Measurements from ENCODE around the gene TTBK1.

Gene TTBK1

GRCh38 chr6:43335469-43335868 is 92.2 kb downstream of the TTBK1 start:
- H3K36me3 ChIP-seq: peaks cover 21% of the 10 kb centered on the region
- no peaks in the 10 kb centered on the region for H3K9me3 ChIP-seq
- TF ChIP-seq CTCF (IDR thresholded peaks at IDR 0.05; ENCODE audit: low read depth, low read length): no peak
- DNase-seq: no peak
- H3K27me3 ChIP-seq: no peaks in the 10 kb centered on the region
- H3K4me3 ChIP-seq (ENCODE audit: low read depth, low read length): no peak overlapping the region
- H3K4me1 ChIP-seq: no peaks in the 10 kb centered on the region

GRCh38 chr6:43336382-43336781 is 93.1 kb downstream of the TTBK1 start:
- DNase-seq: no peak
- Histone ChIP-seq H3K9me3 (no peaks in the 10 kb centered on the region), H3K4me1 (no peaks in the 10 kb centered on the region), H3K27me3 (no peaks in the 10 kb centered on the region), H3K4me3 (ENCODE audit: low read depth, low read length) (no peak overlapping the region), H3K36me3 (peaks cover 29% of the 10 kb centered on the region)
- TF ChIP-seq CTCF (IDR thresholded peaks at IDR 0.05; ENCODE audit: low read depth, low read length): no peak

All from BE2C (cell line).